Parathyroid adenoma (tissue), 2 donors: ENCODE measurements around the gene SERPINF2.
A peak's percentile ranks its signal among the peaks of the same experiment; 100 is the strongest.

Experiments
- H2AFZ ChIP-seq: fragments of 300-600 bp; sonication (generic); one replicate; pipeline ENCODE4 v1.7.0; 2017; ENCODE audit warnings: antibody characterized with exemption, mild to moderate bottlenecking
- H3K27ac ChIP-seq: fragments of 300-600 bp; sonication (generic); one replicate; pipeline ENCODE4 v1.7.0; 2017
- H3K27me3 ChIP-seq: fragments of 300-600 bp; sonication (generic); one replicate; pipeline ENCODE4 v1.7.0; 2017; ENCODE audit warnings: low read length; ENCODE audit not compliant: control insufficient read depth, insufficient read depth
- H3K36me3 ChIP-seq: fragments of 300-600 bp; sonication (generic); one replicate; pipeline ENCODE4 v1.7.0; 2017; ENCODE audit warnings: low read length; ENCODE audit not compliant: control insufficient read depth, insufficient read depth
- H3K4me1 ChIP-seq: fragments of 300-600 bp; sonication (generic); one replicate; pipeline ENCODE4 v1.7.0; 2017; ENCODE audit warnings: control low read depth
- H3K4me2 ChIP-seq: fragments of 300-600 bp; sonication (generic); one replicate; pipeline ENCODE4 v1.7.0; 2017; ENCODE audit warnings: low read length
- H3K4me3 ChIP-seq: fragments of 300-600 bp; sonication (generic); one replicate; pipeline ENCODE4 v1.7.0; 2017; ENCODE audit warnings: low read depth, low read length
- H3K79me2 ChIP-seq: fragments of 300-600 bp; sonication (generic); one replicate; pipeline ENCODE4 v1.7.0; 2017; ENCODE audit warnings: control low read depth
- H3K9ac ChIP-seq: fragments of 300-600 bp; sonication (generic); one replicate; pipeline ENCODE4 v1.7.0; 2017; ENCODE audit warnings: mild to moderate bottlenecking
- H3K9me3 ChIP-seq: fragments of 300-600 bp; sonication (generic); one replicate; pipeline ENCODE4 v1.7.0; 2017; ENCODE audit warnings: low read length; ENCODE audit not compliant: control insufficient read depth
- TF ChIP-seq, protein P1 (sequence below): fragments of 300-600 bp; sonication (generic); IDR thresholded peaks from one replicate; pipeline ENCODE4 v1.7.0; 2017; ENCODE audit warnings: antibody characterized with exemption, mild to moderate bottlenecking
- donor health status: primary hyperparathyroidism.

The SERPINF2 gene

GRCh38 chr17:1730326-1731193, 12.1 kb upstream of the SERPINF2 start:
- TF ChIP-seq, protein P1, sequence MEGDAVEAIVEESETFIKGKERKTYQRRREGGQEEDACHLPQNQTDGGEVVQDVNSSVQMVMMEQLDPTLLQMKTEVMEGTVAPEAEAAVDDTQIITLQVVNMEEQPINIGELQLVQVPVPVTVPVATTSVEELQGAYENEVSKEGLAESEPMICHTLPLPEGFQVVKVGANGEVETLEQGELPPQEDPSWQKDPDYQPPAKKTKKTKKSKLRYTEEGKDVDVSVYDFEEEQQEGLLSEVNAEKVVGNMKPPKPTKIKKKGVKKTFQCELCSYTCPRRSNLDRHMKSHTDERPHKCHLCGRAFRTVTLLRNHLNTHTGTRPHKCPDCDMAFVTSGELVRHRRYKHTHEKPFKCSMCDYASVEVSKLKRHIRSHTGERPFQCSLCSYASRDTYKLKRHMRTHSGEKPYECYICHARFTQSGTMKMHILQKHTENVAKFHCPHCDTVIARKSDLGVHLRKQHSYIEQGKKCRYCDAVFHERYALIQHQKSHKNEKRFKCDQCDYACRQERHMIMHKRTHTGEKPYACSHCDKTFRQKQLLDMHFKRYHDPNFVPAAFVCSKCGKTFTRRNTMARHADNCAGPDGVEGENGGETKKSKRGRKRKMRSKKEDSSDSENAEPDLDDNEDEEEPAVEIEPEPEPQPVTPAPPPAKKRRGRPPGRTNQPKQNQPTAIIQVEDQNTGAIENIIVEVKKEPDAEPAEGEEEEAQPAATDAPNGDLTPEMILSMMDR = no peak
- H3K9me3 ChIP-seq = no peaks in the 10 kb centered on the region
- no peaks in the 10 kb centered on the region for H3K79me2 ChIP-seq
- no peak overlapping the region for H3K4me3 ChIP-seq
- H3K27ac ChIP-seq = peak overlapping the region; percentile 56
- H3K36me3 ChIP-seq = no peaks in the 10 kb centered on the region
- H3K27me3 ChIP-seq = no peaks in the 10 kb centered on the region
- no peak overlapping the region for H3K4me2 ChIP-seq
- no peak overlapping the region for H2AFZ ChIP-seq
- H3K9ac ChIP-seq = no peak overlapping the region
- H3K4me1 ChIP-seq = no peaks in the 10 kb centered on the region

- Histone ChIP-seq H3K4me1 (no peaks in the 10 kb centered on the region), H3K4me2 (no peak overlapping the region), H2AFZ (no peak overlapping the region), H3K9me3 (no peaks in the 10 kb centered on the region), H3K27me3 (no peaks in the 10 kb centered on the region), H3K36me3 (no peaks in the 10 kb centered on the region), H3K9ac (no peak overlapping the region), H3K79me2 (no peaks in the 10 kb centered on the region), H3K27ac (peak overlapping the region; percentile 56), H3K4me3 (no peak overlapping the region)
- TF ChIP-seq, protein P1 = no peak
These were observed 11.5 kb upstream of the SERPINF2 start for GRCh38 chr17:1731194-1731506.

DNA sequence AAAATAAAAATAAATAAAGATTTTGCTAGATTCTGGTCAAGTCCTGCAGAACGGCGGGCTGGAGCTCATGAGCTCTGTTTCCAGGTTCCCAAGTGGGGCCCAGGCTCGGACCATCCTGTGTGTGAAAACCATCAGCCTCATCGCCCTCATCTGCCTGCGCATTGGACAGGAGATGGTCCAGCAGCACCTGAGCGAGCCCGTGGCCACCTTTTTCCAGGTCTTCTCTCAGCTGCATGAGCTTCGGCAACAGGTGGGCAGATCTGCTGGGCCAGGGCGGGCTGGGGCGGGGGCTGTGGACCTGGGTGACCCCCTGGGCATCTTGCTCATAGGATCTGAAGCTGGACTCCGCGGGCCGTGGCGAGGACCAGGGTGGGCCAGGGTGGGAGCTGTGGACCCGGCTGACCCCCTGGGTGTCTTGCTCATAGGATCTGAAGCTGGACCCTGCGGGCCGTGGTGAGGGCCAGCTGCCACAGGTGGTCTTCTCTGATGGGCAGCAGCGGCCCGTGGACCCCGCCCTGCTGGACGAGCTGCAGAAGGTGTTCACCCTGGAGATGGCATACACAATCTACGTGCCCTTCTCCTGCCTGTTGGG, 10.3 kb upstream of the SERPINF2 start:
- Histone ChIP-seq H3K9ac (no peak overlapping the region), H3K4me2 (no peak overlapping the region), H3K9me3 (no peaks in the 10 kb centered on the region), H2AFZ (no peak overlapping the region), H3K36me3 (no peaks in the 10 kb centered on the region), H3K27ac (no peak overlapping the region), H3K79me2 (no peaks in the 10 kb centered on the region), H3K4me3 (no peak overlapping the region), H3K4me1 (no peaks in the 10 kb centered on the region), H3K27me3 (no peaks in the 10 kb centered on the region)
- TF ChIP-seq, protein P1 = no peak

DNA sequence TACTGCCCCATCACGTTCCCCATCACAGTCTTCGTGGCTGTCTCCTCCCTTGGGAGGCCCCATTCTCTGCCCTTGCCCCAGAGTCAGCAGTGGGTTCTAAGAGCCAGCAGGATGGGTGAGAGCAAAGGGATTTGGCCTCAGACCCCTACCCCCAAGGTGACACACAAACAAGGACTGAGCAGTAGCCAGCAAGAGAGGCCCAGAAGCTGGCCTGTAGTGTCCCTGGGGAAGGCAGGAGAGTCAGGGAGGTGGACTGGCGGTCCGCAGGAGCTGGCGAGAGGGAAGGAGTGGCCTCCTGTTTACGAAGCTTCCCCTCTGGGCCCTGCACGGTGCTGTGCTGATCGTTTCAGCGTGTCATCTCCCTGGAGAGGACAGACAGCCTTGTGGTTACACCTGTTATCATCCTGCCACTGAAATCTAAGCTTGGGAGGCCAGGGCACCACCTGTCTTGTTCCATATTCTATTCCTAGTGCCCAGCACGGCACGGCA, 9.8 kb upstream of the SERPINF2 start:
- Histone ChIP-seq H3K4me3 (no peak overlapping the region), H3K36me3 (no peaks in the 10 kb centered on the region), H3K9me3 (no peaks in the 10 kb centered on the region), H3K4me2 (no peak overlapping the region), H3K9ac (no peak overlapping the region), H3K79me2 (no peaks in the 10 kb centered on the region), H2AFZ (no peak overlapping the region), H3K27ac (no peak overlapping the region), H3K27me3 (no peaks in the 10 kb centered on the region), H3K4me1 (no peaks in the 10 kb centered on the region)
- TF ChIP-seq, protein P1 = no peak
